ENCODE data around the gene TLK1.
A peak's percentile ranks its signal among the peaks of the same experiment; 100 is the strongest.

The TLK1 gene

GRCh38 chr2:170984079-170984478 is 176.6 kb downstream of the TLK1 start:
- H3K27ac ChIP-seq: no peak overlapping the region
- no peak for TF ChIP-seq CTCF (conservative IDR thresholded peaks at IDR 0.05)
- no peak for TF ChIP-seq ZFX (IDR thresholded peaks at IDR 0.05)

DNA sequence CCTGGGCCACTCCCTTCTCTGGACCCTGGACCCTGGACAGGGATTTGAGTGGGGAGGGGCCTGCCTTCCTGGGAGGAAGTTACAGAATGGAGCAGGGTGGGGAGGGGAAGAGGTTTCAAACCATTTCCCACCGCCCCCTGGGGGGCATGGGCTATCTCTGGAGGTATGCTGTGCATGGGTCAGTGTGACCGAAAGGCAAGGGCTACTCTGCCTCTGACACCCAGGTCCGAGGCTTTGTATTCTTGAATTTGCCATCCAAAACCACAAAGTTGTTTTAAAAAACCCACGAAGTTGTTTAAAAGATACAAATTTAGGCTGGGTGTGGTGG is 184.8 kb downstream of the TLK1 start:
- TF ChIP-seq CTCF (conservative IDR thresholded peaks at IDR 0.05): no peak
- TF ChIP-seq ZFX (IDR thresholded peaks at IDR 0.05): no peak
- H3K27ac ChIP-seq: peak overlapping the region; percentile 91; the same call in 1 of the 2 replicates

GRCh38 chr2:170975127-170975942 is 185.4 kb downstream of the TLK1 start:
- peak overlapping the region; percentile 91 for H3K27ac ChIP-seq
- TF ChIP-seq CTCF (conservative IDR thresholded peaks at IDR 0.05): no peak
- TF ChIP-seq ZFX (IDR thresholded peaks at IDR 0.05): no peak

DNA sequence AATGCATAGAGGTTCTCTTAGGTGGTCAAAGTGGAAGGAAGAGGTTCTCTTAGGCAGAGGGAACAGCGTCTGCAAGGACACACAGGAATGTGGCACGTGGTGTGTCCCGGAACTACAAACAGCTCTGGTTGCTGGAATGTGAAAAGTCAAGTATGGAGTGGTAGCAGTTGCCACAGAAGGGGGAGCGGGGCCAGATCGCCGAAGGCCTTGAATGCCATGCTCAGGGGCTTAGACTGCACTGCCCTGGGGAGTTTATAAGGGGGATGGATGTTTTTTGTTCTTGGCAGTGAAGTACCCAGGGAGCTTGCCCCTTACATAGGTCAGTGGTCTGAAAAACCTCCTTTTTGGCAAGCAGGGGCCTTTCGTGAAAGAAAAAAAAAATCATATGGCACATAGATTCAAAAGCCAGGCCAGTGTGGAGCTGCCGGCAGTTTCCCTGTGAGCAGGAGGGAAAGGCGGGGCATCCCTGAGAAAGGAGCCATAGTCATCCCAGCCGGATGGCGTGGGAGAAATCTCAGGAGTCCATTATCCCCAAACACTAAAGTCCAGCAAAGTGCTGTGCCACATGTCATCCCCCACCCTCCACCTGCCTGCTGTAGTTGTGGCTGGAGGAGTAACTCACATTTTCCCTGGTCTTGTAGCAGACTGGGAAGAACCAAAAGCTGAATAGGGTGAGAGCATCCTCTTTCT is 186.2 kb downstream of the TLK1 start:
- H3K27ac ChIP-seq: peak overlapping the region; percentile 91
- TF ChIP-seq ZFX (IDR thresholded peaks at IDR 0.05): no peak
- TF ChIP-seq CTCF (conservative IDR thresholded peaks at IDR 0.05): no peak

DNA sequence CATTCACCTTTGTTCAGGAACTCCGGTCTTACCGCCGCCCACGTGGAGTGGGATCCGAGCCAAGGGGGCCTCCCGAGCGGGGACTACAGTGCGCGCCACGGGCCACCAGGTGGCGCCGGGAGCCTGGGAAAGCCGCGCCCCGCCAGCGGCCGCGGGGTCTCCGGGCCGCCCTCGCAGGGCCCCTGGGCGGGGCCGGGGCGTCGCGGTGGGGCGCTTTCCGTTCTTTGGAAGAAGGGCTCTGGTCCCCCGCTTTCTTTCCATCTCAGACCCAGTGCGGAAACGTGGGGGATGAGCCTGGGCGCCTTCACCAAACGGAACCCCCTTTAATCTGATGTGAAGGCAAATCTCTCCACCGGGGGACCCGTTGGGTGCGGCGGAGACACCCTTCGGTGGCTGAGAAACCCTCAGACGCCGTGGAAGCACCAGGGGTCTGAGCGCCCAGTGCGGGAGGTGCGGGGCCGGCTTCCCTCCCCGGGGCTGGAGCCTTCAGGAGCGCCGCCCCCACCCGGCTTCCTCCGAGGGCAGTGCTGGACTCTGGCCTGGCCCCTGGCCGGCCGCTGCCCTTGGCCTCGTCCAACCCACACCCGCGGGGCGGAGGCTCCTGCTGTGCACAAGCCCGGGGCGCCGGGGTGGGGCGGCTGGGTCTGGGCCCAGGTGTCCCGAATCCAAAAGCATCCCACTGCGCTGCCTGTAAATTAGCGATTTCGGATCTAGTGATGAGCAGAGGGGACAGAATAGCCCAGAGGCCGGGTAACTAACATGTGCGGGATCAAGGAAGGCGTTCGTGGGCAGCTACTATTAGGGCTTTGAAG is 187.0 kb downstream of the TLK1 start:
- H3K27ac ChIP-seq: peak overlapping the region; percentile 91

GRCh38 chr2:170973225-170973491 is 187.5 kb downstream of the TLK1 start:
- H3K27ac ChIP-seq: peak overlapping the region; percentile 91
- no peak for TF ChIP-seq CTCF (conservative IDR thresholded peaks at IDR 0.05)
- TF ChIP-seq ZFX (IDR thresholded peaks at IDR 0.05): no peak

More for the DNA sequence above, 187.0 kb downstream of the TLK1 start:
- peak; percentile 97 for TF ChIP-seq CTCF (conservative IDR thresholded peaks at IDR 0.05)
- TF ChIP-seq ZFX (IDR thresholded peaks at IDR 0.05): 0 out of 2 replicates have a peak, but pooled peaks have one; percentile 28

Data from C4-2B (cell line).